Mesothelial cell of epicardium (in vitro differentiated cells): ENCODE data around the gene SLIT3. TPM values are rescaled to one million over a fixed set of nuclear protein-coding genes. Genes with fewer than 3 reads are reported as not detected.

Experiments
- DNase-seq, 2 experiments: peaks; one replicate each; pipeline ENCODE4 v3.0.0; 2021; ENCODE audit warnings: low spot score in 2 of 2; ENCODE audit not compliant: unreplicated experiment in 2 of 2
- H3K27ac Mint-ChIP-seq: 2 replicates; pipeline ENCODE4 v1.8.0; 2021; ENCODE audit warnings: mixed read lengths
- H3K27me3 Mint-ChIP-seq: 2 replicates; pipeline ENCODE4 v1.8.0; 2021; ENCODE audit warnings: low read depth, mixed read lengths
- H3K36me3 Mint-ChIP-seq: 2 replicates; pipeline ENCODE4 v1.8.0; 2021; ENCODE audit warnings: mixed read lengths
- H3K4me1 Mint-ChIP-seq: 2 replicates; pipeline ENCODE4 v1.8.0; 2021; ENCODE audit warnings: mixed read lengths
- H3K4me3 Mint-ChIP-seq: 2 replicates; pipeline ENCODE4 v1.8.0; 2021; ENCODE audit warnings: mild to moderate bottlenecking, moderate library complexity, mixed read lengths
- H3K9me3 Mint-ChIP-seq: 2 replicates; pipeline ENCODE4 v1.8.0; 2021; ENCODE audit warnings: mixed read lengths
- CTCF ChIP-seq: fragments of 200-600 bp; sonication (generic); IDR thresholded peaks from one replicate; pipeline ENCODE4 v1.5.0; 2021; ENCODE audit warnings: antibody characterized with exemption; ENCODE audit not compliant: unreplicated experiment
- total RNA-seq: library from RNA; stranded (reverse); gene quantifications from 3 replicates; pipeline ENCODE4 v1.2.1, GENCODE V29; 2021

Gene SLIT3
- total RNA-seq, 1 donor from 2014 or later = 65.1 TPM

GRCh38 chr5:169291877-169292276 lies 9.1 kb downstream of the SLIT3 start:
- no peak for DNase-seq

GRCh38 chr5:169290895-169291294 lies 10.0 kb downstream of the SLIT3 start:
- Mint-ChIP-seq H3K9me3 (peaks cover under 1% of the 10 kb centered on the region), H3K36me3 (no peaks in the 10 kb centered on the region), H3K27me3 (peaks cover 19% of the 10 kb centered on the region), H3K4me1 (peaks cover 8% of the 10 kb centered on the region), H3K4me3 (no peak overlapping the region), H3K27ac (no peak overlapping the region)
- DNase-seq = no peak
- TF ChIP-seq CTCF = no peak

More at GRCh38 chr5:169291877-169292276, 9.1 kb downstream of the SLIT3 start:
- peaks cover 12% of the 10 kb centered on the region for H3K4me1 Mint-ChIP-seq
- no peaks in the 10 kb centered on the region for H3K36me3 Mint-ChIP-seq
- H3K27me3 Mint-ChIP-seq = peaks cover 17% of the 10 kb centered on the region
- no peaks in the 10 kb centered on the region for H3K9me3 Mint-ChIP-seq
- TF ChIP-seq CTCF = no peak
- no peak overlapping the region for H3K27ac Mint-ChIP-seq
- H3K4me3 Mint-ChIP-seq = no peak overlapping the region

DNA sequence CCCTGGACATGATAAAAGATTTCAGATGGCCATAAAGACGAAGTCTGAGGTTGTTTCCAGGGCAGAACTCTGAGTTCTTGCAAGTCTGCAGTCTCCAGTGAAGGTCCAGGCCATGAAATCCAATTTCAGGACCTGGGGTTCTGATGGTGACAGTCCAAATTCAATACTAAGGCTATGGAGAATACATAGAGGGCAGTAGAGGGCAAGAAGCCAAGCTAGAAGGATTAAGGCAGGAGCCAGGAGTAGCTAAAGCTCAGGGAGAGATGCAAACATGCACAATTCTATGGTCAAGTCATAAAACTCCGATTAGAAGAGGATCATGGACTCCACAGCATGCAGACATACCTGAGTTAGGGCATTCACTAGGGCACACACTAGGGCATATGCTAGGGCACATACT lies 11.4 kb downstream of the SLIT3 start:
- peaks cover 9% of the 10 kb centered on the region for H3K9me3 Mint-ChIP-seq
- H3K36me3 Mint-ChIP-seq = no peaks in the 10 kb centered on the region
- TF ChIP-seq CTCF = no peak
- H3K4me1 Mint-ChIP-seq = peaks cover 8% of the 10 kb centered on the region
- DNase-seq = no peak
- H3K27ac Mint-ChIP-seq = no peak overlapping the region
- peaks cover 19% of the 10 kb centered on the region for H3K27me3 Mint-ChIP-seq
- no peak overlapping the region for H3K4me3 Mint-ChIP-seq

DNA sequence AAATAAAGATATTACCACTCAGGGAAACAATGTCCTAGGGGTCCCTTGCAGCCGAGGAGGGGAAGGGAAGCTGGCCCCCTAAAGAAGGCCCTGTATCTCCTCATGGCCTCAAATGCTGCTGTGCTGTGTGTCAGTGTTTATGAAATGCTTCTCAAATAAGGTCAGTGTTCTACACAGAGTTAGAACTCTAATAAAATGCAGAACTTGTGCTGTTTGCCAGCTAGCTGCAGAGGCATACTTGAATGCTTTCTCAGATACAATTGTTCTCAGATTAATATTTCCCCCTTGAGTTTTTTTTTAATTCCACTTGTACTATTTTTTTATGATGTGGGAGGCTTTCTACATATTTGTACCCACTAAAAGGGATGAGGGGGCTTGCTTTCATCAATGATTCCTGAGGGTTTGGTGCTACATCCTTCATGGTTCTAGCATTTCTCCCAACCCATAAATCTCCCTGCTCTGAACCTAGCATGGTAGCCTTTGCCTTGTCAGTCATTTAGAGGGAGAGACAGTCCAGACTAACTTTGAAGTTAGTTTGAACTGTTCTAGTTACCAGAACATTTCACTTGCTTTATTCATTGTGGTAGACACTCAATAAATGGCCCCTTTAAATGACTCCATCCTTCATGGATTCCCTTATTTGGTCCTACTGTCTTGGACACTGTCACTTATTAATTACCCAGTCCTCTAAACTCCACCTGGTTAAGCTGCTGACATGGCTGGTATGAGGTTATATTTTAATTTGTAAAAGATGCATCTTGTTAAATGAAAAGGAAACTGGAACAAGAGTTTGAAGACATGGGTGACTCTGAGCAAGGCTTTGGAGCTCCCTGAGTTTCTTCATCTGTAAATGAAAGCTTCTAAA lies 12.6 kb downstream of the SLIT3 start:
- peaks cover 8% of the 10 kb centered on the region for H3K4me1 Mint-ChIP-seq
- peaks cover 9% of the 10 kb centered on the region for H3K9me3 Mint-ChIP-seq
- peaks cover 19% of the 10 kb centered on the region for H3K27me3 Mint-ChIP-seq
- H3K36me3 Mint-ChIP-seq = no peaks in the 10 kb centered on the region
- no peak overlapping the region for H3K4me3 Mint-ChIP-seq
- DNase-seq = no peak
- H3K27ac Mint-ChIP-seq = no peak overlapping the region
- no peak for TF ChIP-seq CTCF

DNA sequence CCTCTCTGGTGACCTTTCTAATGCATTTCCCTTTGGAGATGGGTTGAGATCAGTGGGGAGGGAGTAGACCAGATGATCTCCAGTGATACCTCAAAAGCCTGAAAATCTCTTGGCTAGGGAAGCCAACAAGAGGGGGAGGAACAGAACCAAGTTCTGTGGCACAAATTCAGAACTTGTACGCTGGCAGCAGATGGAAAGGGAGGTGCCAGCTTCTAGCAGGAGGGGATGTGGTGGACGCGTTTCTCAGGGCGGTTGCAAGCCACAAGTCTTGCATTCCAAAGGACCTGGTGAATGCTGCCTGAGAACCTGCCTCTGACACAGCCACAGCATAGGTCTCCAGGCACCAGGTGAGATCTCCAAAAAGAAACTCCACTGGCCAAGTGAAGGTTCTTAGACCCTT lies 13.4 kb downstream of the SLIT3 start:
- Mint-ChIP-seq H3K27me3 (peaks cover 13% of the 10 kb centered on the region), H3K27ac (no peak overlapping the region), H3K4me3 (no peak overlapping the region), H3K9me3 (peaks cover 9% of the 10 kb centered on the region), H3K36me3 (no peaks in the 10 kb centered on the region), H3K4me1 (peaks cover 8% of the 10 kb centered on the region)
- DNase-seq = no peak
- TF ChIP-seq CTCF = no peak
